HFFc6 (cell line): ENCODE measurements around the gene FMN1. TPM values are rescaled to one million over a fixed set of nuclear protein-coding genes. Genes with fewer than 3 reads are reported as not detected.
"Not testable (repeated sequence)": the region's sequence is repeated elsewhere in the genome, so short reads cannot be mapped to it uniquely, and the experiment has no call there.

Experiments used
- DNase-seq: peaks from one replicate; pipeline ENCODE4 v3.0.0-alpha.2; 2018
- H3K27ac Mint-ChIP-seq: 2 replicates; pipeline ENCODE4 v1.8.0; 2020; ENCODE audit warnings: mild to moderate bottlenecking, mixed read lengths
- H3K27me3 Mint-ChIP-seq: 2 replicates; pipeline ENCODE4 v1.8.0; 2021; ENCODE audit warnings: mild to moderate bottlenecking, moderate library complexity, mixed read lengths; ENCODE audit not compliant: insufficient read depth
- H3K36me3 Mint-ChIP-seq: 2 replicates; pipeline ENCODE4 v1.8.0; 2021; ENCODE audit warnings: low read depth, mixed read lengths
- H3K4me1 Mint-ChIP-seq: 2 replicates; pipeline ENCODE4 v1.8.0; 2020; ENCODE audit warnings: low read depth, mixed read lengths
- H3K4me3 Mint-ChIP-seq: 2 replicates; pipeline ENCODE4 v1.8.0; 2020; ENCODE audit warnings: mild to moderate bottlenecking, moderate library complexity, mixed read lengths
- H3K9me3 Mint-ChIP-seq: 2 replicates; pipeline ENCODE4 v1.8.0; 2020; ENCODE audit warnings: mild to moderate bottlenecking, mixed read lengths
- CTCF ChIP-seq: fragments of 200-600 bp; sonication (generic); IDR thresholded peaks from 2 replicates; pipeline ENCODE4 v1.5.0; 2021; ENCODE audit warnings: antibody characterized with exemption, mild to moderate bottlenecking
- total RNA-seq, 6 experiments: library from RNA; stranded (reverse); fragmentation: NEBNext Ultra II Directional; extraction: Animal tissue kit (Norgen Biotek cat#: 25700); gene quantifications; 2 replicates in 1 of 6; 3 replicates in 5 of 6; pipeline ENCODE4 v1.2.3, GENCODE V29; 2021

FMN1 gene
- total RNA-seq, 6 experiments from 2014 or later, result 8.3 to 14.0 (median 12.6) TPM

- H3K4me1 Mint-ChIP-seq, result peaks cover 72% of the 10 kb centered on the region
- H3K27ac Mint-ChIP-seq, result peak overlapping the region; percentile 90
- DNase-seq, result peak; percentile 95
- peaks cover 11% of the 10 kb centered on the region for H3K9me3 Mint-ChIP-seq
- H3K27me3 Mint-ChIP-seq, result no peaks in the 10 kb centered on the region; the same call in 1 of the 2 replicates
- no peak for TF ChIP-seq CTCF
- H3K36me3 Mint-ChIP-seq, result peaks cover 42% of the 10 kb centered on the region
- H3K4me3 Mint-ChIP-seq, result peak overlapping the region; percentile 1
Measured at GRCh38 chr15:32849769-32850668, 344.5 kb downstream of the FMN1 start.

- not testable (repeated sequence) for H3K27me3 Mint-ChIP-seq, H3K4me3 Mint-ChIP-seq, DNase-seq, H3K27ac Mint-ChIP-seq
- H3K36me3 Mint-ChIP-seq, result peaks cover 42% of the 10 kb centered on the region
- peaks cover 11% of the 10 kb centered on the region for H3K9me3 Mint-ChIP-seq
- H3K4me1 Mint-ChIP-seq, result peaks cover 77% of the 10 kb centered on the region
Measured at GRCh38 chr15:32846671-32847070, 347.8 kb downstream of the FMN1 start.

GRCh38 chr15:32844118-32844711 lies 350.3 kb downstream of the FMN1 start:
- Mint-ChIP-seq H3K27ac (peak overlapping the region; percentile 76), H3K36me3 (peaks cover 47% of the 10 kb centered on the region), H3K27me3 (no peaks in the 10 kb centered on the region), H3K9me3 (peaks cover 11% of the 10 kb centered on the region), H3K4me3 (no peak overlapping the region), H3K4me1 (peaks cover 77% of the 10 kb centered on the region)
- DNase-seq, result peak; percentile 30
- TF ChIP-seq CTCF, result peak; percentile 89

- no peak for DNase-seq
- no peak for TF ChIP-seq CTCF
- peaks cover 51% of the 10 kb centered on the region for H3K36me3 Mint-ChIP-seq
- H3K27ac Mint-ChIP-seq, result peak overlapping the region; percentile 76
- peaks cover 11% of the 10 kb centered on the region for H3K9me3 Mint-ChIP-seq
- peaks cover 80% of the 10 kb centered on the region for H3K4me1 Mint-ChIP-seq
- H3K27me3 Mint-ChIP-seq, result no peaks in the 10 kb centered on the region; the same call in 1 of the 2 replicates
- no peak overlapping the region for H3K4me3 Mint-ChIP-seq
Measured at GRCh38 chr15:32843219-32843815, 351.2 kb downstream of the FMN1 start.

- TF ChIP-seq CTCF, result no peak
- Mint-ChIP-seq H3K27ac (peak overlapping the region; percentile 95), H3K9me3 (peaks cover 8% of the 10 kb centered on the region), H3K4me3 (no peak overlapping the region), H3K27me3 (peaks cover 1% of the 10 kb centered on the region), H3K4me1 (peaks cover 87% of the 10 kb centered on the region), H3K36me3 (peaks cover 50% of the 10 kb centered on the region)
- no peak for DNase-seq
Measured at GRCh38 chr15:32842081-32842480, 352.4 kb downstream of the FMN1 start.
